Effector memory CD4-positive, alpha-beta T cell (primary cell): ENCODE data around the gene TTI1.
"Not testable (repeated sequence)": the region's sequence is repeated elsewhere in the genome, so short reads cannot be mapped to it uniquely, and the experiment has no call there.

Experiments used
- DNase-seq, 3 donors: peaks; one replicate each; pipeline ENCODE4 v3.0.0-alpha.2; 2020
- H3K27ac ChIP-seq: 2 replicates; pipeline ENCODE4 v1.7.0; 2013; ENCODE audit warnings: mild to moderate bottlenecking, low read length, moderate library complexity; ENCODE audit not compliant: insufficient read depth, poor library complexity, severe bottlenecking
- H3K27me3 ChIP-seq: replicated peaks from 2 replicates; pipeline ENCODE4 v1.7.0; 2013; ENCODE audit warnings: mild to moderate bottlenecking, low read length; ENCODE audit not compliant: insufficient read depth, control insufficient read depth, poor library complexity, severe bottlenecking
- H3K36me3 ChIP-seq: 2 replicates; pipeline ENCODE4 v1.7.0; 2013; ENCODE audit warnings: mild to moderate bottlenecking, low read length, moderate library complexity; ENCODE audit not compliant: control insufficient read depth, insufficient read depth
- H3K4me1 ChIP-seq: 2 replicates; pipeline ENCODE4 v1.7.0; 2013; ENCODE audit warnings: low read length, mild to moderate bottlenecking; ENCODE audit not compliant: control insufficient read depth, insufficient read depth, poor library complexity, severe bottlenecking
- H3K4me3 ChIP-seq: 2 replicates; pipeline ENCODE4 v1.7.0; 2013; ENCODE audit warnings: low read length, low read depth, mild to moderate bottlenecking; ENCODE audit not compliant: insufficient read depth, poor library complexity, severe bottlenecking
- H3K9me3 ChIP-seq: 2 replicates; pipeline ENCODE4 v1.7.0; 2013; ENCODE audit warnings: mild to moderate bottlenecking, low read length, moderate library complexity; ENCODE audit not compliant: control insufficient read depth

The TTI1 gene

DNA sequence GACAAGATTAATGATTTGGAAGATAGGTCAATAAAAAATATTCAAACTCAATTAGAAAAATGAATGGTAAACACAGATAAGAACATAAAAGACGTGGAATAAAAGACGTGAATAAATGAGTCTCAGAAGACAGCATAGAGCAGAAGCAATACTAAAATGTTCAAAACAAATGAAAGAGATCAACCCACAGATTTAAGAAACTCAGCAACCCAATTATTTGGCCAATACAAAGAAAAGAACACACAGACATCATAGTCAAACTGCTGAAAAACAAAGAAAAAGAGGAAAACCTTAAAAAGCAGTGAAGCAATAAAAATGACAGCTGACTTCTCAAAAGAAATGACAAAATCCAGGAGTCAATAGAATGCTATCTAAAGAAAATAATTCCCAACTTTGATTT lies 14.9 kb downstream of the TTI1 start:
- peaks cover 26% of the 10 kb centered on the region for H3K36me3 ChIP-seq

DNA sequence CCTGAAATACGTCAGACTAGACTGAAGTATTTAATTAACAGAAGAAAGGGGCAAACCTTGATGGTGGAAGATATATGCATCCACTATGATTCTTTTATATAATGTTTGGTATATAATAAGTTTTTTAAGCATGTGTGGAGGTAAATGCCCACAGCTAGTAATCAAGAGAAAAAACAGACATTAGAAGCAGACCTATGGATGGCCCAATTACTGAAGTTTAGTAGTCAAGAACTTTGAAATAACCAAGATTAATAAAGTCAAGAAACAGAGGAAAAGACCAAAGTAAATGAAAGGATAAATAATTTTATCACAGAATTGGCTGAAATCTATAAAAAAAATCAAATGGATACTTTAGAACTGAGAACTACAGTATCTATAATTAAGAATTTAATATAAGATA lies 15.3 kb downstream of the TTI1 start:
- H3K36me3 ChIP-seq = peaks cover 30% of the 10 kb centered on the region
- no peak for DNase-seq

More for the DNA sequence above, 14.9 kb downstream of the TTI1 start:
- peaks cover 6% of the 10 kb centered on the region for H3K9me3 ChIP-seq
- H3K4me1 ChIP-seq = no peaks in the 10 kb centered on the region
- no peaks in the 10 kb centered on the region for H3K27me3 ChIP-seq
- no peak for DNase-seq
- H3K27ac ChIP-seq = no peak overlapping the region
- no peak overlapping the region for H3K4me3 ChIP-seq

DNA sequence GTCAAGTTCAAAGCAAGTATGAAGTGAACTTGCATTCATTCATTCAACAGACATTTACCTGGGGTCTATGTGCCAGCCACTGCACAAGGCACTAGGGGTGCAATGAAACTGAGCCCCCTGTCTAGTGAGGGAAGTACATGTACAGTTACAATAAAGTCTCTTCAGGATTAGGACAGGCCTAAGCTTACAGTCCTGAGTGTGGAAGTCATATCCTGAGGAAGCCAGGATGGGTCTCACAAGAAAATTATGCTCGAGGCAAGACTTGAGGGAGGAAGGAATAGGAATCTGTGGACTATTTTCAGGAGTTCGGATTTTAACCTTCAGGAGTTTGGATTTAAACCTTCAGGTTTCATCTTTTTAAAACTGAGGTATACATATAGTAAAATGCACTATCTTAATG lies 19.4 kb downstream of the TTI1 start:
- Histone ChIP-seq H3K4me3 (no peak overlapping the region), H3K27me3 (no peaks in the 10 kb centered on the region), H3K27ac (no peak overlapping the region), H3K9me3 (peaks cover 6% of the 10 kb centered on the region), H3K4me1 (no peaks in the 10 kb centered on the region), H3K36me3 (peaks cover 47% of the 10 kb centered on the region)
- no peak for DNase-seq

More for the DNA sequence above, 15.3 kb downstream of the TTI1 start:
- Histone ChIP-seq H3K4me3 (no peak overlapping the region), H3K4me1 (no peaks in the 10 kb centered on the region), H3K27ac (no peak overlapping the region), H3K27me3 (no peaks in the 10 kb centered on the region), H3K9me3 (peaks cover 6% of the 10 kb centered on the region)

DNA sequence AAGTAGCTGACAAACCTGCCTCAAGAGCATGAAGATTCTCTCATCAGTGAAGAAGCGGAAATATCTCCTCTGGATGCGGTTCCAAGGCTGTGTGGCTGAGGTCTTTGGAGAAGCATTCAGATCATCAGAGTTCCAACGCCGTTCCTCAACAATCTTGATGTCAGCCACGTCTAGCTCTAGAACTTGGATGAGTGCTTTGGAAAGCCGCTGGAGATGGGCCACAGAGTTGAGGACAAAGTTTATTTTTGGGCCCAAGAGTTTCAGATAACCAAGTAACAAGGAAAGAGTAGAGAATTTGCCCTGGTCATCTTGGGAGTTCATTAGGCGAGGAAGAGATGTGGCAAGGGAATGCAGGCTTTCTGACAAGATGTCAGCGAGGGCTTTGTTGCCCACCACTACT lies 20.9 kb downstream of the TTI1 start:
- H3K27ac ChIP-seq = no peak overlapping the region
- no peaks in the 10 kb centered on the region for H3K4me1 ChIP-seq
- peaks cover 32% of the 10 kb centered on the region for H3K36me3 ChIP-seq
- no peaks in the 10 kb centered on the region for H3K27me3 ChIP-seq
- H3K4me3 ChIP-seq = no peak overlapping the region
- no peaks in the 10 kb centered on the region for H3K9me3 ChIP-seq
- no peak for DNase-seq

DNA sequence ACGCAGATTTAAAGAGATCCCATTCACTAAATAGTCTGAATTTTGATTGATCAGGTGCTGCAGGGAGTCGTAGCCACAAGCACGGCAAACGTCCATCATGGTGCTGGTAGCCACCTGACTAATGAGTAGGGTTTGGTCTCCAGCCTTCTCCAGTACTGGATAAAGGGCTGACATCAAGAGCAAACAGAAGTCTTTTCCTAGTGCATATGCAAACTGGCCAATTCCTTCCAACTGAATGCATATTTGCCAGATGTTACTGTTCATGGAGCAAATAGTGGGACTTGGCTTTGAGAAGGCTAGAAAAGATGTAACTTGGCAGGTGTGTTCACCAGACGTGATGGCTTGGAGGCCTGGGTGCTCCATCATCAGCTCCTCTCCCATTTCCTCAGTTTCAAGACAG lies 21.6 kb downstream of the TTI1 start:
- Histone ChIP-seq H3K4me3 (no peak overlapping the region), H3K9me3 (no peaks in the 10 kb centered on the region), H3K27ac (no peak overlapping the region), H3K4me1 (no peaks in the 10 kb centered on the region), H3K27me3 (no peaks in the 10 kb centered on the region), H3K36me3 (peaks cover 29% of the 10 kb centered on the region)
- DNase-seq = no peak

DNA sequence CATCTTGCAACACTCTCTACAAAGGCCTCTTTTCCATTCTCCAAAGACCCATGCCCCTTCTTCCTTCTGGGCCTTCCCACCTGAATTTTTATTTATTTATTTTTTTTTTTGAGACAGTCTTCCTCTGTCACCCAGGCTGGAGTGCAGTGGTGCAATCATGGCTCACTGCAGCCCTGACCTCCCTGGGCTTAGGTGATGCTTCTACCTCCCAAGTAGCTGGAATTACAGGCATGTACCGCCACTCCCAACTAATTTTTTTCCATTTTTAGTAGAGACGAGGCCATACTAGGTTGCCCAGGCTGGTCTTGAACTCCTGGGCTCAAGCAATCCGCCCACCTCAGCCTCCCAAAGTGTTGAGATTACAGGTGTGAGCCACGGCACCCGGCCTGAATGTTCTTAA lies 23.8 kb downstream of the TTI1 start:
- not testable (repeated sequence) for H3K4me3 ChIP-seq, H3K9me3 ChIP-seq, H3K4me1 ChIP-seq, H3K27me3 ChIP-seq, DNase-seq, H3K27ac ChIP-seq
- H3K36me3 ChIP-seq = peaks cover 24% of the 10 kb centered on the region

DNA sequence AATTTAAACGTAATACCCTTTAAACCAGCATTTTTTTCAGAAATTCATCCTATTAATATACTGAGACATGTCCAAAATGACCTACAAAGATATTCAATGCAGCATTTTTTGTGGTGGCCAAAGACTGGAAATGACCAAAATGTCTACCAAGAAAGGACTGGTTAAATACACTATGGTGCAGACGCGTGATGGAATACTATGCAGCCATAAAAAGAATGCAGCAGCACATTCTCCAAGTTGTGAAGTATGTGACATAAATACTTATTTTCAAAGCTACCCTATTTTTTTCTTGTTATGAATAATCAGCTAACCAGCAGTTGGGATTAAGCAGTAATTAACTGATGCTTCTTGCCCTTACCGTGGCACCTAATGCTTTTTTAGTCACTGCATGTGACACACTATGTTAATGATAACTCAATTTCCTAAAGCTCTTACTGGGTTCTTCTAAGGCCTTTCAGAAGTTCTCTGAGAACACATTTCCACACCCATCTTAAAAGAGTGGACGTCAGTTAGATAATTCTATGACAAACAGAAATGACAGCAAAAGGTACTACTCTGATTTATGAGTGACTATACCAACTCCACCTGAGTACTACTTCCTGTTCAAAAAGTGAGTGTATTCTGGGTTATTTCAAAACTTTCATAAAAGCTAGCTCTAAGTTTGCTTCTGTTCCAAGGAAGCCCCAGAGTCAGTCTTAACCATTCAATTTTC lies 24.9 kb downstream of the TTI1 start:
- no peak overlapping the region for H3K27ac ChIP-seq
- H3K36me3 ChIP-seq = peaks cover 21% of the 10 kb centered on the region
- no peak overlapping the region for H3K4me3 ChIP-seq
- no peaks in the 10 kb centered on the region for H3K9me3 ChIP-seq
- H3K4me1 ChIP-seq = no peaks in the 10 kb centered on the region
- DNase-seq = no peak
- no peaks in the 10 kb centered on the region for H3K27me3 ChIP-seq

DNA sequence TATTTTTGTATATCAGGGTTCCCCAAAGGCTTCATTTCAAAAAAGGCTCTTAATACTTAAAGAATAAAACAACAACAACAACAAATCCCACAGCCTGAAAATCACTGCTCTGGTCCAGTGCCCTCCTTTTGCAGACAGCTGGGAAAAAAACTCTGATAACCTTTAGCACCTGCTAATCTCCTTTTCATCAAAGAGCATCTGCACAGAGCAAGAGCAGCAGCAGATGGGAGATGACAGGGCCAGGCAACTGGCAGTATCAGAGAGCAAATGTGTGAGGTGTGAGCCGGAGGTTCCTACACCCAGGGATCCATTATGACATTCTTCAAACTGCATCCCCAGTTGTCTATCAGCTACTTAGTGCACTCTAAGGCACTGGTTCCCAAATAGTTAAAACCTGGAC lies 25.7 kb downstream of the TTI1 start:
- Histone ChIP-seq H3K27ac (no peak overlapping the region), H3K4me3 (no peak overlapping the region), H3K27me3 (no peaks in the 10 kb centered on the region), H3K9me3 (no peaks in the 10 kb centered on the region), H3K4me1 (no peaks in the 10 kb centered on the region), H3K36me3 (peaks cover 20% of the 10 kb centered on the region)
- DNase-seq = no peak

DNA sequence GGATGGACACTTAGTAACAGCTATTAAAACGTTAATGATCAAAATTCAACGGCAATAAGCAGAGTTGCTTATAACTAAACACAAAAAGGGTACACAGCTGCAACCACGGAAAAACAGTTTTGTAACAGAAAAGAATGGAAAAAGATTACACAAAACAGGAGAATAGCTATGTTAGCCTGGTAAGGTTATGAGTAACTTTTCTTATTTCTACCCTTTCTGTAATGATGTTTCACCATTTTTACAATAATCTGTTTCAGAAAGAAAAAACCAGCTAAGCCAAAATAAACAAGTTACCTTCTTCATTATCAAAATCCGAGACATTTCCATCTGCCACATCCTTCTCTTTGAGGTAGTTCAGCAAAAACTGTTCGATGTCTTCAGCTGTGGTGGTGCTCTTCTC lies 27.4 kb downstream of the TTI1 start:
- Histone ChIP-seq H3K9me3 (no peaks in the 10 kb centered on the region), H3K4me1 (no peaks in the 10 kb centered on the region), H3K27ac (no peak overlapping the region), H3K4me3 (no peak overlapping the region), H3K27me3 (no peaks in the 10 kb centered on the region), H3K36me3 (peaks cover 19% of the 10 kb centered on the region)
- DNase-seq = no peak

DNA sequence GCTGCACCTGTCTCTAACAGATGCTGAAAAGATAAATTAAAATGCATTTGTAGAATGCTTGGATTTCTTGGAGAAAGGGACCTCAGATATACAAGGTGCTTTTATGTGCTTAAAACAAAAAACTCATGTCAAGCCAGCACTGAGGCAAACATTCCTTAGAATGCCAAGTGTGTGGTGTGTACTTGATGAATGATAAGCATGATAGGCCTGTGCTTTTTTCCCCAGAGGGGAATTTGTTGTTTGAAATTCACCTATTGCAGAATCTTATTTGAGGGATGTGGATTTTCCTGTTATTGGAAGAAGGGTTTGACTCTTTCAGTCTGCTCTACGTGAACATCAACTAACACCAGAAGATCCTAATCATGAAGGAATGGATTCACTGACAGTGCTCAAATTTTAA lies 28.8 kb downstream of the TTI1 start:
- no peaks in the 10 kb centered on the region for H3K4me1 ChIP-seq
- no peaks in the 10 kb centered on the region for H3K9me3 ChIP-seq
- H3K36me3 ChIP-seq = peaks cover 32% of the 10 kb centered on the region
- no peak overlapping the region for H3K27ac ChIP-seq
- DNase-seq = no peak
- H3K27me3 ChIP-seq = no peaks in the 10 kb centered on the region
- no peak overlapping the region for H3K4me3 ChIP-seq
